ENCODE measurements around the gene PPP2R5B. TPM values are rescaled to one million over a fixed set of nuclear protein-coding genes. Genes with fewer than 3 reads are reported as not detected.

Gene PPP2R5B
- total and polyA plus RNA-seq, 8 donors: 6.3 to 24.2 (median 12.1) TPM

GRCh38 chr11:64916775-64917662, 7.5 kb upstream of the PPP2R5B start, which contains the start of gene ATG2A:
ATG2A (minus strand) TSS chr11:64917209; CDS start chr11:64917135, 74 bp downstream.
- Histone ChIP-seq H3K27me3 (no peaks in the 10 kb centered on the region), H3K4me3 (peak within 1 kb of the TSS; percentile 71 to 95 (median 72)), H3K4me1 (peaks cover 0 to 16% (median 12%) of the 10 kb centered on the region in 3 donors), H3K9me3 (no peaks in the 10 kb centered on the region), H3K36me3 (peaks cover 0 to 21% (median 11%) of the 10 kb centered on the region in 3 donors), H3K27ac (peak within 1 kb of the TSS; percentile 42 to 74 (median 66))
- peak; percentile 94 to 97 (median 97) for ATAC-seq
- no peak for TF ChIP-seq CTCF (IDR thresholded peaks at IDR 0.05)
- WGBS, 2 donors: 1% methylated on average over 57 of the region's 57 CpGs
- intact Hi-C loops (cut with DNase I): no loop called here
- peak; percentile 99 to 100 (median 99) for DNase-seq
- FAIRE-seq: peak; percentile 98

- WGBS, 2 donors: 3% methylated on average over 6 of the region's 6 CpGs
- Histone ChIP-seq H3K9me3 (no peaks in the 10 kb centered on the region), H3K36me3 (peaks cover 0 to 15% (median 7%) of the 10 kb centered on the region in 3 donors), H3K27ac (peak overlapping the region; percentile 3 to 74 (median 66)), H3K27me3 (no peaks in the 10 kb centered on the region), H3K4me3 (peak overlapping the region; percentile 9 to 95 (median 45)), H3K4me1 (peaks cover 0 to 16% (median 12%) of the 10 kb centered on the region in 3 donors)
- FAIRE-seq: no peak
- no peak for TF ChIP-seq CTCF (IDR thresholded peaks at IDR 0.05)
- ATAC-seq: no peak
- DNase-seq: no peak
- intact Hi-C loops (cut with DNase I): no loop called here
These were observed 6.9 kb upstream of the PPP2R5B start for GRCh38 chr11:64917663-64917995.

GRCh38 chr11:64918017-64918416, 6.5 kb upstream of the PPP2R5B start:
- DNase-seq (peak in 1 of 6 donors; percentile 13), FAIRE-seq (no peak), ATAC-seq (peak in 2 of 4 donors; percentile 3 to 9)
- peaks cover 0 to 16% (median 12%) of the 10 kb centered on the region in 3 donors for H3K4me1 ChIP-seq
- H3K9me3 ChIP-seq: no peaks in the 10 kb centered on the region
- no peaks in the 10 kb centered on the region for H3K27me3 ChIP-seq
- H3K36me3 ChIP-seq: peaks cover 0 to 12% (median 4%) of the 10 kb centered on the region in 3 donors
- peak overlapping the region in 2 of 4 donors; percentile 73 to 74 for H3K27ac ChIP-seq
- no peak for TF ChIP-seq CTCF (IDR thresholded peaks at IDR 0.05)
- 11 to 12% methylated on average over 4 of the region's 4 CpGs for WGBS, 2 donors
- intact Hi-C loops (cut with DNase I): no loop called here
- H3K4me3 ChIP-seq: peak overlapping the region in 3 of 4 donors; percentile 19 to 95 (median 71)

GRCh38 chr11:64919627-64920026, 4.9 kb upstream of the PPP2R5B start:
- H3K4me3 ChIP-seq: no peak overlapping the region
- H3K9me3 ChIP-seq: no peaks in the 10 kb centered on the region
- H3K36me3 ChIP-seq: no peaks in the 10 kb centered on the region
- no peak for TF ChIP-seq CTCF (IDR thresholded peaks at IDR 0.05)
- ATAC-seq: no peak
- intact Hi-C loops (cut with DNase I): no loop called here
- no peak overlapping the region for H3K27ac ChIP-seq
- peaks cover 0 to 20% (median 12%) of the 10 kb centered on the region in 3 donors for H3K4me1 ChIP-seq
- no peak for FAIRE-seq
- DNase-seq: no peak
- no peaks in the 10 kb centered on the region for H3K27me3 ChIP-seq
- 88 to 92% methylated on average over 8 of the region's 8 CpGs for WGBS, 2 donors

- peaks cover 0 to 20% (median 12%) of the 10 kb centered on the region in 3 donors for H3K4me1 ChIP-seq
- FAIRE-seq: no peak
- ATAC-seq: no peak
- no peak overlapping the region for H3K4me3 ChIP-seq
- WGBS, 2 donors: 76 to 84% methylated on average over 2 of the region's 2 CpGs
- TF ChIP-seq CTCF (IDR thresholded peaks at IDR 0.05): no peak
- DNase-seq: no peak
- H3K27me3 ChIP-seq: no peaks in the 10 kb centered on the region
- H3K27ac ChIP-seq: no peak overlapping the region
- intact Hi-C loops (cut with DNase I): no loop called here
- no peaks in the 10 kb centered on the region for H3K9me3 ChIP-seq
- no peaks in the 10 kb centered on the region for H3K36me3 ChIP-seq
These were observed 4.4 kb upstream of the PPP2R5B start for GRCh38 chr11:64920124-64920523.
